ENCODE measurements around the gene FLVCR2. TPM values are rescaled to one million over a fixed set of nuclear protein-coding genes. Genes with fewer than 3 reads are reported as not detected.
"Not testable (repeated sequence)": the region's sequence is repeated elsewhere in the genome, so short reads cannot be mapped to it uniquely, and the experiment has no call there.

FLVCR2 gene
- total RNA-seq, 2 donors from 2014 or later = under 0.01 to 1.3 TPM

GRCh38 chr14:75690010-75690409 lies 111.6 kb downstream of the FLVCR2 start:
- Histone ChIP-seq H3K27me3 (no peaks in the 10 kb centered on the region), H3K27ac (no peak overlapping the region), H3K4me1 (peaks cover 7% of the 10 kb centered on the region), H3K36me3 (replicated peaks in 1 of 2; ENCODE audit: insufficient read depth in 1 of 2, low read depth in 2 of 2) (peaks cover 0 to 7% of the 10 kb centered on the region in 2 donors), H3K4me3 (no peak overlapping the region), H3K9me3 (no peaks in the 10 kb centered on the region)
- no peak for ATAC-seq
- intact Hi-C loops (cut with DNase I) = no loop called here
- TF ChIP-seq POLR2A (IDR thresholded peaks at IDR 0.05) = no peak
- no peak for TF ChIP-seq CTCF (IDR thresholded peaks at IDR 0.05)
- no peak for DNase-seq
- WGBS, 2 donors = 80 to 83% methylated on average over 7 of the region's 7 CpGs

GRCh38 chr14:75695025-75695424 lies 116.6 kb downstream of the FLVCR2 start:
- H3K4me1 ChIP-seq; ATAC-seq; DNase-seq; H3K27ac ChIP-seq; intact Hi-C loops (cut with DNase I); H3K9me3 ChIP-seq; H3K4me3 ChIP-seq; H3K36me3 ChIP-seq (replicated peaks in 1 of 2; ENCODE audit: insufficient read depth in 1 of 2, low read depth in 2 of 2); H3K27me3 ChIP-seq: not testable (repeated sequence)
- 84 to 98% methylated on average over 6 of the region's 6 CpGs for WGBS, 2 donors

GRCh38 chr14:75697386-75697785 lies 119.0 kb downstream of the FLVCR2 start:
- Histone ChIP-seq H3K4me3 (no peak overlapping the region), H3K27ac (no peak overlapping the region), H3K4me1 (peaks cover 10% of the 10 kb centered on the region), H3K9me3 (no peaks in the 10 kb centered on the region), H3K36me3 (replicated peaks in 1 of 2; ENCODE audit: insufficient read depth in 1 of 2, low read depth in 2 of 2) (peaks cover 0 to 7% of the 10 kb centered on the region in 2 donors), H3K27me3 (no peaks in the 10 kb centered on the region)
- intact Hi-C loops (cut with DNase I) = no loop called here
- ATAC-seq (no peak), DNase-seq (no peak)
- 91 to 100% methylated on average over 1 of the region's 1 CpG for WGBS, 2 donors
- TF ChIP-seq CTCF (IDR thresholded peaks at IDR 0.05) = no peak
- no peak for TF ChIP-seq POLR2A (IDR thresholded peaks at IDR 0.05)

Small RNAs within 50 kb of the gene (small RNA-seq; reads per million reads assigned to genes)
- not detected for gene RNA5SP387

Other genes with a start within 250 kb of the FLVCR2 start
- gene JDP2, start 150.6 kb upstream of the FLVCR2 start, total RNA-seq = 10 to 100 TPM; 16.8 to 17.9 TPM
- not detected for gene BATF, start 56.2 kb upstream of the FLVCR2 start, total RNA-seq
- gene ERG28, start 82.3 kb downstream of the FLVCR2 start, total RNA-seq = 1 to 10 TPM; 8.6 to 8.8 TPM
- 10 to 100 TPM; 21.0 to 21.8 TPM for gene TTLL5, start 82.6 kb downstream of the FLVCR2 start, total RNA-seq

Measured in body of pancreas (tissue), 4 donors.